Panc1 (cell line): ENCODE data around the gene LAYN.

Experiments
- POLR2AphosphoS5 ChIP-seq: IDR thresholded peaks from 2 replicates; pipeline ENCODE4 v1.6.1; 2012; ENCODE audit warnings: mild to moderate bottlenecking, low read depth, low read length, moderate library complexity
- SIN3A ChIP-seq: IDR thresholded peaks from 2 replicates; pipeline ENCODE4 v1.6.1; 2012; ENCODE audit warnings: low read depth, mild to moderate bottlenecking, low read length, moderate library complexity, borderline replicate concordance; ENCODE audit not compliant: insufficient read depth
- TF ChIP-seq, protein P1 (sequence below): fragments of 450-650 bp; IDR thresholded peaks from 2 replicates; pipeline ENCODE4 v1.5.1; 2017; ENCODE audit warnings: mild to moderate bottlenecking
- TF ChIP-seq, protein P2 (sequence below), 2 experiments: IDR thresholded peaks; 2 replicates each; pipeline ENCODE4 v1.6.1; 2011 to 2012; ENCODE audit warnings: low read depth in 2 of 2, control low read depth in 1 of 2, low read length in 1 of 2, mild to moderate bottlenecking in 1 of 2, moderate library complexity in 1 of 2; ENCODE audit not compliant: insufficient read depth in 1 of 2

DNA sequence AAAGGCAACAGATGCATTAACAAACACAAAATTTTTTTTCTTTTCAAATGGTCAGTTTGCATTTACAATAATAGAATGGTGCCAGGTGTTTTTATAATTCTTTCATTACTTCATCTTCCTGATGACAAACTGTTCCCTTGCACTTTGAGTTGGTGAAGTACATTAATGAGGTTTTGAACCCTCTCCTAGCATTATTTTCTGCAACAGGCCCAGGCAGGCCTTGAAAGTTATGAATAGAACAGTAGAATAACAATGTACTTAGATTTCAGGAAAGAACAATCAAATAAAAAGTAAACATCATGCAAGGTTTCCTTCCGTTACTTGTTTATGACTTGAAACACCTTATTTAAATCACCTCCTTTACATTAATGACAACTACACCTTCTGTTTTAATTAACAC, 37.9 kb upstream of the LAYN start:
- TF ChIP-seq, protein P1, sequence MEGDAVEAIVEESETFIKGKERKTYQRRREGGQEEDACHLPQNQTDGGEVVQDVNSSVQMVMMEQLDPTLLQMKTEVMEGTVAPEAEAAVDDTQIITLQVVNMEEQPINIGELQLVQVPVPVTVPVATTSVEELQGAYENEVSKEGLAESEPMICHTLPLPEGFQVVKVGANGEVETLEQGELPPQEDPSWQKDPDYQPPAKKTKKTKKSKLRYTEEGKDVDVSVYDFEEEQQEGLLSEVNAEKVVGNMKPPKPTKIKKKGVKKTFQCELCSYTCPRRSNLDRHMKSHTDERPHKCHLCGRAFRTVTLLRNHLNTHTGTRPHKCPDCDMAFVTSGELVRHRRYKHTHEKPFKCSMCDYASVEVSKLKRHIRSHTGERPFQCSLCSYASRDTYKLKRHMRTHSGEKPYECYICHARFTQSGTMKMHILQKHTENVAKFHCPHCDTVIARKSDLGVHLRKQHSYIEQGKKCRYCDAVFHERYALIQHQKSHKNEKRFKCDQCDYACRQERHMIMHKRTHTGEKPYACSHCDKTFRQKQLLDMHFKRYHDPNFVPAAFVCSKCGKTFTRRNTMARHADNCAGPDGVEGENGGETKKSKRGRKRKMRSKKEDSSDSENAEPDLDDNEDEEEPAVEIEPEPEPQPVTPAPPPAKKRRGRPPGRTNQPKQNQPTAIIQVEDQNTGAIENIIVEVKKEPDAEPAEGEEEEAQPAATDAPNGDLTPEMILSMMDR = no peak
- TF ChIP-seq POLR2AphosphoS5 (no peak), SIN3A (no peak)
- TF ChIP-seq, protein P2, sequence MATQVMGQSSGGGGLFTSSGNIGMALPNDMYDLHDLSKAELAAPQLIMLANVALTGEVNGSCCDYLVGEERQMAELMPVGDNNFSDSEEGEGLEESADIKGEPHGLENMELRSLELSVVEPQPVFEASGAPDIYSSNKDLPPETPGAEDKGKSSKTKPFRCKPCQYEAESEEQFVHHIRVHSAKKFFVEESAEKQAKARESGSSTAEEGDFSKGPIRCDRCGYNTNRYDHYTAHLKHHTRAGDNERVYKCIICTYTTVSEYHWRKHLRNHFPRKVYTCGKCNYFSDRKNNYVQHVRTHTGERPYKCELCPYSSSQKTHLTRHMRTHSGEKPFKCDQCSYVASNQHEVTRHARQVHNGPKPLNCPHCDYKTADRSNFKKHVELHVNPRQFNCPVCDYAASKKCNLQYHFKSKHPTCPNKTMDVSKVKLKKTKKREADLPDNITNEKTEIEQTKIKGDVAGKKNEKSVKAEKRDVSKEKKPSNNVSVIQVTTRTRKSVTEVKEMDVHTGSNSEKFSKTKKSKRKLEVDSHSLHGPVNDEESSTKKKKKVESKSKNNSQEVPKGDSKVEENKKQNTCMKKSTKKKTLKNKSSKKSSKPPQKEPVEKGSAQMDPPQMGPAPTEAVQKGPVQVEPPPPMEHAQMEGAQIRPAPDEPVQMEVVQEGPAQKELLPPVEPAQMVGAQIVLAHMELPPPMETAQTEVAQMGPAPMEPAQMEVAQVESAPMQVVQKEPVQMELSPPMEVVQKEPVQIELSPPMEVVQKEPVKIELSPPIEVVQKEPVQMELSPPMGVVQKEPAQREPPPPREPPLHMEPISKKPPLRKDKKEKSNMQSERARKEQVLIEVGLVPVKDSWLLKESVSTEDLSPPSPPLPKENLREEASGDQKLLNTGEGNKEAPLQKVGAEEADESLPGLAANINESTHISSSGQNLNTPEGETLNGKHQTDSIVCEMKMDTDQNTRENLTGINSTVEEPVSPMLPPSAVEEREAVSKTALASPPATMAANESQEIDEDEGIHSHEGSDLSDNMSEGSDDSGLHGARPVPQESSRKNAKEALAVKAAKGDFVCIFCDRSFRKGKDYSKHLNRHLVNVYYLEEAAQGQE (IDR thresholded peaks at IDR 0.05; ENCODE audit: insufficient read depth in 1 of 2, low read depth in 2 of 2, low read length in 1 of 2) = no peak
